ENCODE data around the gene PTPRT. TPM values are rescaled to one million over a fixed set of nuclear protein-coding genes. Genes with fewer than 3 reads are reported as not detected.

Gene PTPRT
- total RNA-seq, 1 experiment from 2014 or later: not detected

- ChIA-PET POLR2A (no interaction called here), CTCF (no interaction called here), RAD21 (ENCODE audit: low non-redundant PET in 1 of 2, low total read pairs in 2 of 2, uncharacterized antibody in 2 of 2, unreplicated experiment in 2 of 2) (no interaction called here)
- TF ChIP-seq TCF7L2 (IDR thresholded peaks at IDR 0.05; ENCODE audit: borderline replicate concordance, extremely low read depth, insufficient read depth, insufficient read length) (no peak), CEBPB (IDR thresholded peaks at IDR 0.05; ENCODE audit: low read depth) (no peak), ZNF274 (IDR thresholded peaks at IDR 0.05; ENCODE audit: low read depth, low read length) (no peak), CTCF (IDR thresholded peaks at IDR 0.05 in 2 of 3, conservative IDR thresholded peaks at IDR 0.05 in 1 of 3; ENCODE audit: borderline replicate concordance in 1 of 3, insufficient read depth in 1 of 3, low read depth in 2 of 3, low read length in 2 of 3) (no peak), JUND (IDR thresholded peaks at IDR 0.05) (no peak), ATF3 (IDR thresholded peaks at IDR 0.05) (no peak), SIN3A (IDR thresholded peaks at IDR 0.05; ENCODE audit: low read depth) (no peak), FOSL1 (IDR thresholded peaks at IDR 0.05; ENCODE audit: low read depth) (no peak), SP1 (IDR thresholded peaks at IDR 0.05; ENCODE audit: low read depth) (no peak), ZFX (IDR thresholded peaks at IDR 0.05) (no peak), ZBTB33 (IDR thresholded peaks at IDR 0.05; ENCODE audit: extremely low read depth, insufficient replicate concordance, low read length) (no peak), EGR1 (IDR thresholded peaks at IDR 0.05; ENCODE audit: low read depth) (no peak), CBX3 (IDR thresholded peaks at IDR 0.05; ENCODE audit: low read depth) (no peak), REST (IDR thresholded peaks at IDR 0.05; ENCODE audit: low read depth) (no peak), EZH2 (IDR thresholded peaks at IDR 0.05) (no peak), RAD21 (IDR thresholded peaks at IDR 0.05; ENCODE audit: low read depth) (no peak), POLR2A (IDR thresholded peaks at IDR 0.05; ENCODE audit: borderline replicate concordance, extremely low read depth, insufficient read depth, insufficient read length) (no peak), SRF (IDR thresholded peaks at IDR 0.05; ENCODE audit: low read depth) (no peak), MAX (IDR thresholded peaks at IDR 0.05) (no peak), YY1 (IDR thresholded peaks at IDR 0.05; ENCODE audit: extremely low read depth, insufficient replicate concordance, low read depth, low read length) (no peak)
- H4K20me1 ChIP-seq (ENCODE audit: insufficient read depth): no peaks in the 10 kb centered on the region
- no peaks in the 10 kb centered on the region for H3K4me1 ChIP-seq (ENCODE audit: control insufficient read depth in 1 of 2, insufficient read depth in 2 of 2, low read length in 2 of 2)
- no peak overlapping the region for H3K4me3 ChIP-seq (replicated peaks in 1 of 2; ENCODE audit: low read depth in 1 of 2, low read length in 2 of 2)
- H3K27me3 ChIP-seq (ENCODE audit: insufficient read depth, low read length): no peaks in the 10 kb centered on the region
- H3K79me2 ChIP-seq (ENCODE audit: insufficient read depth, low read length): no peaks in the 10 kb centered on the region
- intact Hi-C loops (cut with micrococcal nuclease): no loop called here
- H3K9ac ChIP-seq (ENCODE audit: low read length): no peak overlapping the region
- H2AFZ ChIP-seq (ENCODE audit: low read depth, low read length, poor library complexity, severe bottlenecking): no peak overlapping the region
- H3K4me2 ChIP-seq (ENCODE audit: low read length): no peak overlapping the region
- no TSS peak for BruUV-seq (replicated peaks)
- DNase-seq (ENCODE audit: low read depth, low spot score) (no peak), ATAC-seq (no peak)
- no peaks in the 10 kb centered on the region for H3K9me2 ChIP-seq (ENCODE audit: insufficient read depth)
- H3K27ac ChIP-seq (ENCODE audit: low read depth, low read length): no peak overlapping the region
- no peaks in the 10 kb centered on the region for H3K36me3 ChIP-seq (ENCODE audit: control insufficient read depth in 1 of 2, insufficient read depth in 2 of 2, low read length in 2 of 2)
- peaks cover 7 to 23% of the 10 kb centered on the region in 2 experiments; a peak in 2 of 4 replicates for H3K9me3 ChIP-seq (ENCODE audit: control insufficient read depth in 1 of 2, insufficient read depth in 1 of 2, low read depth in 1 of 2, low read length in 2 of 2)
Measured at GRCh38 chr20:42510686-42511085, 679.0 kb downstream of the PTPRT start.

Data from HCT116 (cell line).